NB4 (cell line): ENCODE measurements around the gene MZF1.
"Not testable (repeated sequence)": the region's sequence is repeated elsewhere in the genome, so short reads cannot be mapped to it uniquely, and the experiment has no call there.

ENCODE experiments used
- DNase-seq: peaks from one replicate; pipeline ENCODE4 v3.0.0; 2010; ENCODE audit warnings: low read depth
- H3K4me3 ChIP-seq: one replicate; pipeline ENCODE4 v1.5.1; 2011; ENCODE audit warnings: mild to moderate bottlenecking, low read depth, low read length, moderate library complexity
- MYC ChIP-seq: IDR thresholded peaks from 2 replicates; pipeline ENCODE4 v1.6.1; 2011; ENCODE audit warnings: low read depth, low read length
- POLR2A ChIP-seq: IDR thresholded peaks from 2 replicates; pipeline ENCODE4 v1.6.1; 2011; ENCODE audit warnings: mild to moderate bottlenecking; ENCODE audit not compliant: insufficient read length; ENCODE audit errors: extremely low read depth
- TF ChIP-seq, protein P1 (sequence below): IDR thresholded peaks from 2 replicates; pipeline ENCODE4 v1.6.1; 2011; ENCODE audit warnings: low read depth, low read length
- TF ChIP-seq, protein P2 (sequence below): IDR thresholded peaks from one replicate; pipeline ENCODE4 v1.5.1; 2012; ENCODE audit warnings: low read depth, low read length

The MZF1 gene

DNA sequence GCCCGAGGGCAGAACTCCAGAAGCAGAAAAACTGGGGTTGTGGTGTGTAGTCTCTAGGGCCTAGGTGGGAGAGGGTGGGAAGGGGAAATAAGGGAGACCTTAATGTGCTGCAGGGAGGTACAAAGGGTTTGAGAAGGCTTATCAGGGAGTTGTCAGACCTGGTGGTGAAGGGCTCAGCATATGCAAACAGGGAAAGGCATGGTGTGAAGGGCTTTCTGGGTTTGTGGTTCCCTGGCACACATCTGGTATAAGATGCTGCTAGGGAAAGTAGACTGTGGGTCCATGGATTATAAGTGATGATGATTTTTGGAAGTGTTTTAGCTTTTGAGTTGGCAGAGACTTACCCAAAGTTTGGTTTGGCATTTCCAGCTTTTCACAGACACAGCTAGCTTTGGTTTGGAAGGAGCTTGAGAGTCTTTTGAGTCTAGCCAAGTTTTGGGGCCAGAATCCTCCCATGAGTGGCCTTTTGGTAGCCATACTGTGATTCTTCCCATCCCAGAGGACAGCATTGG, 27.1 kb downstream of the MZF1 start:
- no peak for TF ChIP-seq POLR2A
- TF ChIP-seq MYC: no peak
- TF ChIP-seq, protein P1, sequence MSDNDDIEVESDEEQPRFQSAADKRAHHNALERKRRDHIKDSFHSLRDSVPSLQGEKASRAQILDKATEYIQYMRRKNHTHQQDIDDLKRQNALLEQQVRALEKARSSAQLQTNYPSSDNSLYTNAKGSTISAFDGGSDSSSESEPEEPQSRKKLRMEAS: no peak
- TF ChIP-seq, protein P2, sequence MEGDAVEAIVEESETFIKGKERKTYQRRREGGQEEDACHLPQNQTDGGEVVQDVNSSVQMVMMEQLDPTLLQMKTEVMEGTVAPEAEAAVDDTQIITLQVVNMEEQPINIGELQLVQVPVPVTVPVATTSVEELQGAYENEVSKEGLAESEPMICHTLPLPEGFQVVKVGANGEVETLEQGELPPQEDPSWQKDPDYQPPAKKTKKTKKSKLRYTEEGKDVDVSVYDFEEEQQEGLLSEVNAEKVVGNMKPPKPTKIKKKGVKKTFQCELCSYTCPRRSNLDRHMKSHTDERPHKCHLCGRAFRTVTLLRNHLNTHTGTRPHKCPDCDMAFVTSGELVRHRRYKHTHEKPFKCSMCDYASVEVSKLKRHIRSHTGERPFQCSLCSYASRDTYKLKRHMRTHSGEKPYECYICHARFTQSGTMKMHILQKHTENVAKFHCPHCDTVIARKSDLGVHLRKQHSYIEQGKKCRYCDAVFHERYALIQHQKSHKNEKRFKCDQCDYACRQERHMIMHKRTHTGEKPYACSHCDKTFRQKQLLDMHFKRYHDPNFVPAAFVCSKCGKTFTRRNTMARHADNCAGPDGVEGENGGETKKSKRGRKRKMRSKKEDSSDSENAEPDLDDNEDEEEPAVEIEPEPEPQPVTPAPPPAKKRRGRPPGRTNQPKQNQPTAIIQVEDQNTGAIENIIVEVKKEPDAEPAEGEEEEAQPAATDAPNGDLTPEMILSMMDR: no peak
- peak overlapping the region; percentile 93 for H3K4me3 ChIP-seq
- no peak for DNase-seq

- no peak for TF ChIP-seq POLR2A
- no peak for TF ChIP-seq MYC
- TF ChIP-seq, protein P2: no peak
- TF ChIP-seq, protein P1: no peak
- DNase-seq: no peak
- peak overlapping the region; percentile 93 for H3K4me3 ChIP-seq
These were observed 27.7 kb downstream of the MZF1 start for GRCh38 chr19:58545286-58546018.

GRCh38 chr19:58544591-58545285, 28.4 kb downstream of the MZF1 start:
- TF ChIP-seq POLR2A (no peak), MYC (no peak; the same call in 1 of the 2 replicates)
- TF ChIP-seq, protein P2: no peak
- TF ChIP-seq, protein P1: no peak
- peak overlapping the region; percentile 93 for H3K4me3 ChIP-seq
- DNase-seq: no peak

- DNase-seq: peak; percentile 99
- TF ChIP-seq POLR2A: peak; percentile 99
- peak; percentile 80; the same call in 1 of the 2 replicates for TF ChIP-seq MYC
- TF ChIP-seq, protein P1: peak; percentile 48
- TF ChIP-seq, protein P2: no peak
- H3K4me3 ChIP-seq: peak within 1 kb of the TSS; percentile 93
These were observed 29.1 kb downstream of the MZF1 start, which contains the start of gene TRIM28 for GRCh38 chr19:58543826-58544590. Gene TRIM28, plus strand, starts transcription at chr19:58544064. Its CDS starts 694 bp downstream, at chr19:58544758.

DNA sequence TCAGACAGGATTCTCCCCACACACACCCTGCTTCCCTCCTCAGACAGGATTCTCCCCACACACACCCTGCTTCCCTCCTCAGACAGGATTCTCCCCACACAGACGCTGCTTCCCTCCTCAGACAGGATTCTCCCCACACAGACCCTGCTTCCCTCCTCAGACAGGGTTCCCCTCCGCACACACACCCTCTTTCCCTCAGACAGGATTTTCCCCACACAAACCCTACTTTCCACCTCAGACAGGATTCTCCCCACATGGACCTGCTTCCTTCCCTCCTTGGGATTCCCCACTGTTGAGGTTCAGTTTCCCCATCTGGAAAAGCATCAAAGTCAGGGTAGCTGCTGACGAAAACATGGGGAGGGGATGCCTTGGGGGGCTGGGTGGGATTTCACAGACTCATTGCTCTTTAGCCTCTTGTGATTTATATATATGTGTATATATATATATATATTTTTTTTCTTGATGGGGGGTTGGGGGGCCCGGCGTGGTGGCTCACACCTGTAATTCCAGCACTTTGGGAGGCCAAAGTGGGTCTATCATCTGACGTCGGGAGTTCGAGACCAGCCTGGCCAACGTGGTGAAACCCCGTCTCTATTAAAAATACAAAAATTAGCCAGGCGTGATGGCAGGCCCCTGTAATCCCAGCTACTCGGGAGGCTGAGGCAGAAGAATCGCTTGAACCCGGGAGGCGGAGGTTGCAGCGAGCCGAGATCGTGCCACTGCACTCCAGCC, 30.3 kb downstream of the MZF1 start:
- H3K4me3 ChIP-seq, DNase-seq: not testable (repeated sequence)

- H3K4me3 ChIP-seq, DNase-seq: not testable (repeated sequence)
These were observed 34.0 kb downstream of the MZF1 start for GRCh38 chr19:58539169-58539559.
